ENCODE results near the gene DARS2. TPM values are rescaled to one million over a fixed set of nuclear protein-coding genes. Genes with fewer than 3 reads are reported as not detected.

The DARS2 gene
- total and polyA plus RNA-seq, 9 donors = 10.2 to 16.7 (median 12.7) TPM

DNA sequence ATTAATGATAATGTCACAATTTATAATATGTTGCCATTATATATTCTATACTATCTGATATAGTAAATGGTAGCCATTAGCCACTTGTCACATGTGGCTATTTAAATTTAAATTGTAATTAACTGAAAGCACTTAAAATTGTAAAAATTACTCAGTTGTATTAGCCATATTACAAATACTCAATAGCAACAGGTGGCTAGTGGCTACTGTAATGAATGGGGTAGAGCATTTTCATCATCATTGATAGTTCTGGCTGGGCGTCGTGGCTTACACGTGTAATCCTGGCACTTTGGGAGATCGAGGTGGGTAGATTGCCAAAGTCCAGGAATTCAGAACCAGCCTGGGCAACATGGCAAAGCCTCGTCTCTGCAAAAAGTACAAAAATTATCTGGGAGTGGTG, 60.2 kb downstream of the DARS2 start:
- Histone ChIP-seq H3K4me3 (ENCODE audit: low read length) (no peak overlapping the region), H3K36me3 (ENCODE audit: control insufficient read depth, insufficient read depth, low read length) (peaks cover 19% of the 10 kb centered on the region), H3K27ac (ENCODE audit: low read length) (no peak overlapping the region), H3K27me3 (ENCODE audit: control insufficient read depth, insufficient read depth, low read length) (no peaks in the 10 kb centered on the region), H3K4me1 (ENCODE audit: control insufficient read depth, insufficient read depth, low read length) (no peaks in the 10 kb centered on the region), H3K9me3 (replicated peaks; ENCODE audit: control insufficient read depth, low read depth, low read length) (no peaks in the 10 kb centered on the region)
- DNase-seq = no peak
- WGBS (ENCODE audit: insufficient coverage) = 91% methylated on average over 5 of the region's 5 CpGs

DNA sequence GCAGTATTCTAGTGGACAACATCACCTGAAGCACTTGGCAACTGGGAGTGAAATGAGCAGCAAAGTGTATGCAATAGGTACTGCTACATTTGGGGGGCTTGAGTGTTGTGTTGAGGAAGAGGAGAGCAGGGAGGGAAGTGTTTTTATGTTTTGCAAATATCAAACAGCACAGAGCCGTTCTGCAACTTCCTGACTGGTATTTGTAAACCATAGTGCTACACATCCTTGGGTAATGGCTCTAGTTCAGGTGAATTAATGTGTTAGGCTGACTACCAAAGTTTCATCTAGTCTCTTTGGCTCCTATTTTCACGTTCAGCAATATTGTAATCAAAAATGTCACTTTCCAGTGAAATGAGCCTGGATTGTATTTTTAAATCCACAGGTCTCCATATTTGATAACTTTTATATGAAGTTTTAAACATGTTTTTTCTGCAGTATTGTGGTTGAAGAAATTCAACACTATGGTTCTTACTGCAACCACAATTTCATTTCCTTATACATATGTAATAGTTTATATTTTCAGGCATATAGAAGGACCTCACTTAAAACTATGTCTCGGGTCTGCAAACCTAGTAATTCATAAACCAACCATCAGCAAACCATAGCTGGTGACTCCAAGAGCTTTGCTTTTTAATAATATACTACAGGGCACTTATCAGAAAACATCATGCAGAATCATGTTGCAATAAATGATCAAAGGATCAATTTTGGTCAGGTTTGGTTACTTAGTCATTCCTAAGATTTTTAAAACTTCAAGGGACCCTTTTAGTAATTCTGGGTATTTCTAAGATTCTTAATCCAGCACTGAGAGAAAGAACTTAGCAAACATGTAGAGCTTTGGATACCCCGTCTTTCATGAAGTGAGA, 62.5 kb downstream of the DARS2 start:
- Histone ChIP-seq H3K4me1 (ENCODE audit: control insufficient read depth, insufficient read depth, low read length) (no peaks in the 10 kb centered on the region), H3K4me3 (ENCODE audit: low read length) (no peak overlapping the region), H3K27me3 (ENCODE audit: control insufficient read depth, insufficient read depth, low read length) (no peaks in the 10 kb centered on the region), H3K36me3 (ENCODE audit: control insufficient read depth, insufficient read depth, low read length) (peaks cover 19% of the 10 kb centered on the region), H3K9me3 (replicated peaks; ENCODE audit: control insufficient read depth, low read depth, low read length) (no peaks in the 10 kb centered on the region), H3K27ac (ENCODE audit: low read length) (no peak overlapping the region)
- WGBS (ENCODE audit: insufficient coverage) = 67% methylated on average over 1 of the region's 4 CpGs
- no peak for DNase-seq

DNA sequence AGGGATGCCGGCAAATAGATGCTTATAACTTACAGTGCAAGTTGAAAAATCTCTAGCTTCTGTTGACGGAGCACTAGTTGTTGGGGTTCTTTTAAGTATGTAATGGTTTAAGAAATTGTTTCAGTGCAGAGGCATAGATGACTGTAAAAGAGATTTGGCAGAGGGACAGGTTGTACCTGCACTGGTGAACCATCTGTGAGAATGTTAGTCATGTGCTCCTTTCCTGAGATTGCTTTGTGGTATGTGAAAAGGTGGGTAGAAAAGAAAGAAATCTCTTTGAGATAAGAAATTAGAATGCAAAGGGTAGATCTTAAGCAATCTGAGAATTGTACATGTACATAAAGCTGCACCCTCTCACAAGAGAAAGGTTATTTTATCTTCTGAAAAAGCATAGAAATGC, 63.2 kb downstream of the DARS2 start:
- Histone ChIP-seq H3K4me1 (ENCODE audit: control insufficient read depth, insufficient read depth, low read length) (no peaks in the 10 kb centered on the region), H3K27me3 (ENCODE audit: control insufficient read depth, insufficient read depth, low read length) (no peaks in the 10 kb centered on the region), H3K4me3 (ENCODE audit: low read length) (no peak overlapping the region), H3K36me3 (ENCODE audit: control insufficient read depth, insufficient read depth, low read length) (peaks cover 19% of the 10 kb centered on the region), H3K27ac (ENCODE audit: low read length) (no peak overlapping the region), H3K9me3 (replicated peaks; ENCODE audit: control insufficient read depth, low read depth, low read length) (no peaks in the 10 kb centered on the region)
- DNase-seq = no peak
- 92% methylated on average over 2 of the region's 2 CpGs for WGBS (ENCODE audit: insufficient coverage)

DNA sequence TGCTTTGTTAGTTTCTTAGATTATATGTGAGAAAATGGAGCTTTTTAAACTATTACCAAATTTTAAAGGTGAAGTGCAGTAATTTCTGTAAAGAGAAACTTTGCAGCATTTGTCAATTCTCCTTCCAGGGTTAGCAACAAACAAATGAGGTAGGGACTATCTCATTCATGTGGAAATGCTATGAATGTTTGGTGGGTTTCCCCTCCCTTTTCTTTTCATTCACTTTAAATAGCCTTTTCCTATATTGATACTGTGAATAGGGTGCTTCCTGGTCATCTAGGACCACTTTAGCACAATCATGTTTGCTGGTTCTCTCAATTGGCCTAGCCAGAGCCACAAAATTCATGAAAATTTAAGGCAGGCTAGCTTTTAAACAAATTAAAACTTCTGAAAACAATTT, 64.3 kb downstream of the DARS2 start:
- Histone ChIP-seq H3K4me1 (ENCODE audit: control insufficient read depth, insufficient read depth, low read length) (no peaks in the 10 kb centered on the region), H3K27me3 (ENCODE audit: control insufficient read depth, insufficient read depth, low read length) (no peaks in the 10 kb centered on the region), H3K27ac (ENCODE audit: low read length) (no peak overlapping the region), H3K9me3 (replicated peaks; ENCODE audit: control insufficient read depth, low read depth, low read length) (no peaks in the 10 kb centered on the region), H3K4me3 (ENCODE audit: low read length) (no peak overlapping the region), H3K36me3 (ENCODE audit: control insufficient read depth, insufficient read depth, low read length) (peaks cover 19% of the 10 kb centered on the region)
- DNase-seq = no peak

DNA sequence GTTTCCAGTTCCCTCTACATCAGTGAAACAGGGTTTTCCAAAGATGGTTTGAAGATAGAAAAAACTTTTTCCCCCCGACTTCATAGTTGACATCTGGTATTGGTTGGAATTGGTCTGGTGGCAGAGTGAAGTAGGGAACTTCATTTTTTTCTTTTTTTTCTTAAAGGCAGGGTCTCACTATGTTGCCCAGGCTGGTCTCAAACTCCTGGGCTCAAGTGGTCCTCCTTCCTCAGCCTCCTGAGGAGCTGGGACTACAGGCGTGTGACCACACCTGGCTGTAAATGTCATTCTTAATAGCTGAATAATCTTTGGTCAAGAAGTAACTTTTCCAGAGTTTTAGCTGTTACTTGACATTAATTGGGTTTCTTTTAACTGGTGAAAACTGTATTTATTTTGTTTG, 65.4 kb downstream of the DARS2 start:
- Histone ChIP-seq H3K4me1 (ENCODE audit: control insufficient read depth, insufficient read depth, low read length) (no peaks in the 10 kb centered on the region), H3K4me3 (ENCODE audit: low read length) (no peak overlapping the region), H3K36me3 (ENCODE audit: control insufficient read depth, insufficient read depth, low read length) (peaks cover 21% of the 10 kb centered on the region), H3K27me3 (ENCODE audit: control insufficient read depth, insufficient read depth, low read length) (no peaks in the 10 kb centered on the region), H3K27ac (ENCODE audit: low read length) (no peak overlapping the region), H3K9me3 (replicated peaks; ENCODE audit: control insufficient read depth, low read depth, low read length) (no peaks in the 10 kb centered on the region)
- WGBS (ENCODE audit: insufficient coverage) = no CpG with 5 or more reads among the region's 2 CpGs
- no peak for DNase-seq

DNA sequence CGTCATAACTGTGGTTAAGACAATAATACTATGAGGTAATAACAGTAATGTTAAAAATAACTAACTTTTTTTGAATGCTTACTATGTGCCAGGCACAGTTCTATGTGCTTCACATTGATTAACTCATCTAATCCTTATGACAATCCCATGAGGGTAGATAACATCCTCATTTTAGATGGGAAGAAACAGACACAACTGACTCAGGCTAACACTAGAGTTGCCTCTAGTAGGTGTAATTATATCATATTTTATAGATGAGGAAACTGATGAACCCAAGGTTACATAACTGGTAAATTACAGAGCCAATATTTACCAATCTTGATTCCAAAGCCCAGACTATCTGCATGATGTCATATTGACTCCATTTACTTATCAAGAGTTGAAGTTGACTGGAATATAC, 69.1 kb downstream of the DARS2 start:
- no peak overlapping the region for H3K27ac ChIP-seq (ENCODE audit: low read length)
- H3K36me3 ChIP-seq (ENCODE audit: control insufficient read depth, insufficient read depth, low read length) = peaks cover 6% of the 10 kb centered on the region
- no peak overlapping the region for H3K4me3 ChIP-seq (ENCODE audit: low read length)
- H3K27me3 ChIP-seq (ENCODE audit: control insufficient read depth, insufficient read depth, low read length) = no peaks in the 10 kb centered on the region
- no CpG with 5 or more reads among the region's 1 CpG for WGBS (ENCODE audit: insufficient coverage)
- H3K9me3 ChIP-seq (replicated peaks; ENCODE audit: control insufficient read depth, low read depth, low read length) = no peaks in the 10 kb centered on the region
- no peak for DNase-seq
- no peaks in the 10 kb centered on the region for H3K4me1 ChIP-seq (ENCODE audit: control insufficient read depth, insufficient read depth, low read length)

DNA sequence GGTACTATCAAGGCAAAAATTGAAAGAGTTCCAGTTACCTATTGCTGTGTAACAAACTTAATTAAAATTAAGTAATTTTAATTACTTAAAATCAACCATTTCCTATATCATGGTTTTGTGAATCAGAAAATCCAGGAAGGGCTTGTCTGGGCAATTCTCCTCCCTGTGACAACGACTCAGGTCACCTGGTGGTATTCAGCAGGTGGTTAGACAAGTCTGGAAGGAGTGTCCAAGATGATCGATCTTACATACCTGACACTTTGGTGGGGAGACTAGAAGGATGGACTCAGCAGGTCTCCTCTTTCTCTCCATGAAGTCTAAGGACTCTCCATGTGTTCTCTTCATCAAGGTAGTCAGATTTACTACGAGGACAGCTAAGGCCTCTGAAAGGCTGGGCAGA, 69.7 kb downstream of the DARS2 start:
- H3K9me3 ChIP-seq (replicated peaks; ENCODE audit: control insufficient read depth, low read depth, low read length) = no peaks in the 10 kb centered on the region
- DNase-seq = no peak
- WGBS (ENCODE audit: insufficient coverage) = no CpG with 5 or more reads among the region's 3 CpGs
- H3K36me3 ChIP-seq (ENCODE audit: control insufficient read depth, insufficient read depth, low read length) = peaks cover 6% of the 10 kb centered on the region
- H3K4me3 ChIP-seq (ENCODE audit: low read length) = no peak overlapping the region
- no peaks in the 10 kb centered on the region for H3K27me3 ChIP-seq (ENCODE audit: control insufficient read depth, insufficient read depth, low read length)
- H3K4me1 ChIP-seq (ENCODE audit: control insufficient read depth, insufficient read depth, low read length) = no peaks in the 10 kb centered on the region
- H3K27ac ChIP-seq (ENCODE audit: low read length) = no peak overlapping the region

DNA sequence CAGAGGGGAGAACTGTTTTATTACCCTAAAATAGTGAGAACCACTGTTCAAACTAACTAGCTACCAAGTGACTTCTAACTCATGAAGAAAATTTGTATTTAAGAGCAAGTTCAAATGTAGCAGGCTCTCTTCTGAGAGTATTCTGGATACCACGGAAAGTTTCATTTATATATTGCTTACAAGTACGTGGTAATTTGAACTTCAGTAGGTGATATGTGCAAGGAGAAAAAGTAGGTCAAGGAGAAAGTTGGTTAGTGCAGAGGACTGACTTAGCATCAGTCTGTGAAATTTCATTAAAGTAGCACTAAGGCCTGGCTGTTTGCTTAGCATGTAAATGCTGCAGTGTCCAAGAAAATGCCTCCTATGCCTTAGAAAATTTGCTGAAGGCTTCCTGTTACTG, 76.0 kb downstream of the DARS2 start:
- H3K4me1 ChIP-seq (ENCODE audit: control insufficient read depth, insufficient read depth, low read length) = no peaks in the 10 kb centered on the region
- H3K4me3 ChIP-seq (ENCODE audit: low read length) = no peak overlapping the region
- H3K9me3 ChIP-seq (replicated peaks; ENCODE audit: control insufficient read depth, low read depth, low read length) = no peaks in the 10 kb centered on the region
- no peak for DNase-seq
- H3K27me3 ChIP-seq (ENCODE audit: control insufficient read depth, insufficient read depth, low read length) = no peaks in the 10 kb centered on the region
- 71% methylated on average over 1 of the region's 2 CpGs for WGBS (ENCODE audit: insufficient coverage)
- H3K36me3 ChIP-seq (ENCODE audit: control insufficient read depth, insufficient read depth, low read length) = no peaks in the 10 kb centered on the region
- H3K27ac ChIP-seq (ENCODE audit: low read length) = no peak overlapping the region

DNA sequence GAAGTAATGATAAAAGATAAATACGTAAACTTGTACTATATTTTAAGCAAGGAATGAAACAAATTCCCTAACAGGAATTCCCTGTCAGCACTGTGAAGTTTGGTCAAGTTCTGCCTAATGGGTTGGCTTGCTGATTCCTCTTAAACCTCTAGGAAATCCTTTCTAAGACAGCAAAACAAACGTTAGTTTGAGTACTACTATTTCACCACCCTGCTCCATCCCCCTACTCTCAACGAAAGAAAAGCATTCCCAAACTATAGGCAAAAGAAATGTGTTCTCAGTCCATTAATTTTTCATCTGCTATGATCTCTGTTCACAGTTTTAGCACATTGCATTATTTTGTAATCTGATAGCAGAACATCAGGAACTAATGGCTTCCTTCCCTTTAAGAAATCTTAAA, 76.5 kb downstream of the DARS2 start:
- Histone ChIP-seq H3K27me3 (ENCODE audit: control insufficient read depth, insufficient read depth, low read length) (no peaks in the 10 kb centered on the region), H3K27ac (ENCODE audit: low read length) (no peak overlapping the region), H3K4me1 (ENCODE audit: control insufficient read depth, insufficient read depth, low read length) (no peaks in the 10 kb centered on the region), H3K9me3 (replicated peaks; ENCODE audit: control insufficient read depth, low read depth, low read length) (no peaks in the 10 kb centered on the region), H3K4me3 (ENCODE audit: low read length) (no peak overlapping the region), H3K36me3 (ENCODE audit: control insufficient read depth, insufficient read depth, low read length) (no peaks in the 10 kb centered on the region)
- WGBS (ENCODE audit: insufficient coverage) = 50% methylated on average over 2 of the region's 3 CpGs
- no peak for DNase-seq

DNA sequence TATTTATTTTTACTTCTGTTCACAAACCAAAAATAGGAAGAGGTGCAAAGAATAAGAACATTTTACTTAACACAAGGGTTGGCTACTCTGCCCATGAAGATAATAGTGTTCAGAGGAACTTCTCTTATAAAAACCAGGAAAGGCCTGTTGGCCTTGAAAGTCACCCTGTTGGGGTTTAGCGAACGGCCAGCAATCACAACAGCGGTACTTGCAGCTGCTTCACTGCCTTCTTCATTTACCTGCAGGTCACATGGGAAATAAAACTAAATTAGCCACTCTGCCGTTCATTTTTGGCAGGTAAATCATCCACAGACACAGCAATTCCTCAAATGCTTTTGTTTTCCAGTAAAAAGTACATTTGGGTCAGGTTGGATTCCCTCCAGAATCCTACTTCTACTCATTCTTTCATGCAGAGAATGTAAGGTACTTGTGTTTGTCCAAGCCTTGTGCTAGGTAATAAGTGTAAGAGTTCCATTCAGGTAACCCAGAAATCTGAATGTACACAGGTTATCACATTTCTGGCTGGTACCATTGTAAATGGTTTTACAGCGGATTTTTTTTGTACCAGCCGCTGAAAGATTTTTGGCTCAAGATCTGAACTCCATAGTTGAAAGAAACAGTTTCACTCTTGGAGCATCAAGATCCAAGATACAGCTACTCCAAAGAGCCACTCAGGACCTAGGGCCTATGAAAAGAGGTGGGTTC, 79.5 kb downstream of the DARS2 start:
- no peaks in the 10 kb centered on the region for H3K27me3 ChIP-seq (ENCODE audit: control insufficient read depth, insufficient read depth, low read length)
- H3K27ac ChIP-seq (ENCODE audit: low read length) = no peak overlapping the region
- no peaks in the 10 kb centered on the region for H3K36me3 ChIP-seq (ENCODE audit: control insufficient read depth, insufficient read depth, low read length)
- no peak overlapping the region for H3K4me3 ChIP-seq (ENCODE audit: low read length)
- no peak for DNase-seq
- 55% methylated on average over 4 of the region's 6 CpGs for WGBS (ENCODE audit: insufficient coverage)
- H3K9me3 ChIP-seq (replicated peaks; ENCODE audit: control insufficient read depth, low read depth, low read length) = no peaks in the 10 kb centered on the region
- no peaks in the 10 kb centered on the region for H3K4me1 ChIP-seq (ENCODE audit: control insufficient read depth, insufficient read depth, low read length)
